GM04503 (cell line): Measurements from ENCODE around the gene SPATA20.

Experiments used
- DNase-seq: peaks from one replicate; pipeline ENCODE4 v3.0.0-alpha.2; 2012; ENCODE audit warnings: low read depth

Gene SPATA20

GRCh38 chr17:50520483-50520882 lies 26.5 kb upstream of the SPATA20 start:
- DNase-seq: no peak

GRCh38 chr17:50521514-50521913 lies 25.5 kb upstream of the SPATA20 start:
- DNase-seq: no peak

- DNase-seq: no peak
Measured at GRCh38 chr17:50522766-50523165, 24.2 kb upstream of the SPATA20 start.

- no peak for DNase-seq
Measured at GRCh38 chr17:50523208-50523607, 23.8 kb upstream of the SPATA20 start.

- no peak for DNase-seq
Measured at GRCh38 chr17:50524838-50525237, 22.1 kb upstream of the SPATA20 start.

GRCh38 chr17:50527155-50527762 lies 19.7 kb upstream of the SPATA20 start:
- no peak for DNase-seq

GRCh38 chr17:50527949-50528474 lies 19.0 kb upstream of the SPATA20 start:
- DNase-seq: no peak

- no peak for DNase-seq
Measured at GRCh38 chr17:50529849-50530248, 17.1 kb upstream of the SPATA20 start.

- no peak for DNase-seq
Measured at GRCh38 chr17:50531428-50532025, 15.4 kb upstream of the SPATA20 start.

GRCh38 chr17:50532452-50533024 lies 14.4 kb upstream of the SPATA20 start, which contains the start of gene EPN3:
EPN3 (plus strand) TSS chr17:50532735; CDS start chr17:50536557, 3,822 bp downstream.
- no peak for DNase-seq

- no peak for DNase-seq
Measured at GRCh38 chr17:50533185-50533584, 13.8 kb upstream of the SPATA20 start.

- no peak for DNase-seq
Measured at GRCh38 chr17:50533720-50534148, 13.2 kb upstream of the SPATA20 start.

- DNase-seq: no peak
Measured at GRCh38 chr17:50534222-50534978, 12.6 kb upstream of the SPATA20 start.

GRCh38 chr17:50534979-50535326 lies 12.0 kb upstream of the SPATA20 start:
- DNase-seq: no peak

GRCh38 chr17:50535407-50535806 lies 11.6 kb upstream of the SPATA20 start:
- no peak for DNase-seq

- no peak for DNase-seq
Measured at GRCh38 chr17:50536683-50537646, 10.0 kb upstream of the SPATA20 start.

GRCh38 chr17:50537721-50538548 lies 9.0 kb upstream of the SPATA20 start:
- no peak for DNase-seq

GRCh38 chr17:50538549-50539410 lies 8.2 kb upstream of the SPATA20 start:
- no peak for DNase-seq

- DNase-seq: no peak
Measured at GRCh38 chr17:50539762-50540559, 7.0 kb upstream of the SPATA20 start.
